SK-N-SH treated with all-trans-retinoic acid at 6 μM for 48 hours (cell line): ENCODE measurements around the gene ACOT7.
"Not testable (repeated sequence)": the region's sequence is repeated elsewhere in the genome, so short reads cannot be mapped to it uniquely, and the experiment has no call there.

Source experiments
- CREB5 ChIP-seq: fragments of 250-450 bp; sonication (Bioruptor Pico); IDR thresholded peaks from 2 replicates; pipeline ENCODE4 v1.5.1; 2020; ENCODE audit warnings: low read depth, mild to moderate bottlenecking, moderate library complexity
- ESRRG ChIP-seq: fragments of 250-450 bp; sonication (Bioruptor Pico); IDR thresholded peaks from 2 replicates; pipeline ENCODE4 v1.6.1; 2021; ENCODE audit warnings: mild to moderate bottlenecking
- RARB ChIP-seq: fragments of 250-450 bp; sonication (Bioruptor Pico); IDR thresholded peaks from 2 replicates; pipeline ENCODE4 v1.8.0; 2021; ENCODE audit warnings: mild to moderate bottlenecking, moderate library complexity
- TOX ChIP-seq: fragments of 250-450 bp; sonication (Bioruptor Pico); IDR thresholded peaks from 2 replicates; pipeline ENCODE4 v1.8.0; 2021; ENCODE audit warnings: mild to moderate bottlenecking, moderate library complexity, borderline replicate concordance
- ZFP3 ChIP-seq: fragments of 250-450 bp; sonication (Bioruptor Pico); IDR thresholded peaks from 2 replicates; pipeline ENCODE4 v1.5.0; 2020; ENCODE audit warnings: mild to moderate bottlenecking, moderate library complexity
- ZFP30 ChIP-seq: fragments of 450-650 bp; formaldehyde crosslinking; IDR thresholded peaks from 2 replicates; pipeline ENCODE4 v1.5.0; 2022; ENCODE audit warnings: mild to moderate bottlenecking, moderate library complexity

DNA sequence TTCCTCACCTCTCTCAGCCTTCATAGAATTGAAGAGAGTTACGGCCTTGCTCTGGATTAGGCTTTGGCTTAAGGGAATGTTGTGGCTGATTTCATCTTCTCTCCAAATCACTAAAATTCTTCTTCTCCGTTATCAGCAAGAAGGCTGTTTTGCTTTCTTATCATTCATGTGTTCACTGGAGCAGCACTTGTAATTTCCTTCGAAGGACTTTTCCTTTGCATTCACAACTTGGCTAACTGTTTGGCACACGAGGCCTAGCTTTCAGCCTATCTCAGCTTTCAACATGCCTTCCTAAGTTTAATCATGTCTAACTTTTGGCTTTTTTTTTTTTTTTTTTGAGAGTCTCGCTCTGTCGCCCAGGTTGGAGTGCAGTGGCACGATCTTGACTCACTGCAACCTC, 21.3 kb downstream of the ACOT7 start:
- not testable (repeated sequence) for TF ChIP-seq ESRRG, RARB, ZFP30, ZFP3, TOX, CREB5 (CRISPR knock-in tag)
